GM12864 (cell line): ENCODE data around the gene KPRP.
A peak's percentile ranks its signal among the peaks of the same experiment; 100 is the strongest.

Experiments
- DNase-seq: peaks from one replicate; pipeline ENCODE4 v3.0.0-alpha.2; 2011; ENCODE audit warnings: low read depth
- H3K4me3 ChIP-seq: 2 replicates; pipeline ENCODE4 v1.5.1; 2011; ENCODE audit warnings: mild to moderate bottlenecking, low read depth, low read length, control low read depth
- CTCF ChIP-seq: IDR thresholded peaks from 2 replicates; pipeline ENCODE4 v1.5.1; 2011; ENCODE audit warnings: low read depth, mild to moderate bottlenecking, moderate library complexity, low read length, control low read depth, inconsistent platforms; ENCODE audit errors: missing control alignments

Gene KPRP

GRCh38 chr1:152770411-152770810 is 12.6 kb downstream of the KPRP start:
- no peak for TF ChIP-seq CTCF

GRCh38 chr1:152774875-152775274 is 17.1 kb downstream of the KPRP start, which contains the start of gene LCE1F:
Gene LCE1F, plus strand, starts transcription at chr1:152775140. Its CDS starts 1,232 bp downstream, at chr1:152776372.
- no peak for DNase-seq

More at GRCh38 chr1:152770411-152770810, 12.6 kb downstream of the KPRP start:
- no peak overlapping the region for H3K4me3 ChIP-seq
- DNase-seq = no peak

GRCh38 chr1:152776361-152776760 is 18.5 kb downstream of the KPRP start:
- H3K4me3 ChIP-seq = no peak overlapping the region
- no peak for TF ChIP-seq CTCF
- DNase-seq = no peak

More at GRCh38 chr1:152774875-152775274, 17.1 kb downstream of the KPRP start, which contains the start of gene LCE1F:
- peak; percentile 25 for TF ChIP-seq CTCF
- H3K4me3 ChIP-seq = no peak within 1 kb of the TSS

GRCh38 chr1:152777510-152778137 is 19.8 kb downstream of the KPRP start:
- no peak for DNase-seq
- no peak overlapping the region for H3K4me3 ChIP-seq
- TF ChIP-seq CTCF = peak; percentile 77

GRCh38 chr1:152783095-152783494 is 25.3 kb downstream of the KPRP start:
- DNase-seq = no peak
- no peak for TF ChIP-seq CTCF
- no peak overlapping the region for H3K4me3 ChIP-seq

- H3K4me3 ChIP-seq = no peak within 1 kb of the TSS
- no peak for TF ChIP-seq CTCF
- no peak for DNase-seq
These were observed 28.3 kb downstream of the KPRP start, which contains the start of gene LCE1E for GRCh38 chr1:152786077-152786476. Gene LCE1E, plus strand, starts transcription at chr1:152786257. Its CDS starts 1,043 bp downstream, at chr1:152787300.

- no peak for TF ChIP-seq CTCF
- H3K4me3 ChIP-seq = no peak overlapping the region
- DNase-seq = no peak
These were observed 37.9 kb downstream of the KPRP start for GRCh38 chr1:152795686-152796085.
